GM12892 (cell line): ENCODE measurements around the gene DAZAP1.

ENCODE experiments used
- POLR2A ChIP-seq: IDR thresholded peaks from 2 replicates; pipeline ENCODE4 v1.6.1; 2011; ENCODE audit warnings: low read depth, low read length, control low read depth
- TAF1 ChIP-seq: IDR thresholded peaks from 2 replicates; pipeline ENCODE4 v1.6.1; 2011; ENCODE audit warnings: low read depth, mild to moderate bottlenecking, control low read depth, low read length, borderline replicate concordance

DNA sequence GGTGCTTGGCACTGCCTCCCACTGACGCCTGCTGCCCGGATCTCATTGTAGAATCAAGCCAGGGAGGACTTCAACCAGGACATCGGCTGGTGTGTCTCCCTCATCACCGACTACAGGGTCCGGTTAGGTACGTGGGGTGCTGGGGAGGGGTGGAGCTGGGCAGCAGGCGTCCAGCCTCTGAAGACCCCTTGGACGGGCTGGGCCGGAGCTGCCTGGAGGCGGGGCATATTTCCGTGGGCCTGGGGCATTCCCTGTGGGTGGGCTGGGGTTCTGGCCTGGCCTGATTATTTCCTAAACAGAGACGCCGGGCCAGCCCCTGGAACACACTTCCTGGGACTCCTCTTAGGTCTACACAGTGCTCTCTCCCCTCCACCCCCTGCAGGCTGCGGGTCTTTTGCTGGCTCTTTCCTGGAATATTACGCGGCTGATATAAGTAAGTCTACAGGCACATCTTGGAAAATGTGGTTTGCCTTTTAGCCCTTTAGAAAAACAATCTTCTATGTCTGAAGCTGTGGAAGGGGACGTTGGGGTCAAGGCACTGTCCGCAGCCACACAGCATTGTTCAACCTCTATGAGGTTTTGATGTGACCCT is 38.1 kb upstream of the DAZAP1 start:
- TF ChIP-seq TAF1 (no peak), POLR2A (no peak)
